ENCODE measurements around the gene CRTC3. TPM values are rescaled to one million over a fixed set of nuclear protein-coding genes. Genes with fewer than 3 reads are reported as not detected.

The CRTC3 gene
- total RNA-seq, 2 experiments from 2014 or later = 27.1 to 28.7 TPM

- Mint-ChIP-seq H3K36me3 (ENCODE audit: low read depth) (peaks cover 11% of the 10 kb centered on the region), H3K27ac (no peak overlapping the region), H3K4me1 (ENCODE audit: low read depth) (peaks cover 37% of the 10 kb centered on the region), H3K4me3 (no peak overlapping the region), H3K27me3 (no peaks in the 10 kb centered on the region), H3K9me3 (no peaks in the 10 kb centered on the region)
- CTCF ChIA-PET = no interaction called here
- DNase-seq (no peak), ATAC-seq (no peak)
- no peak for TF ChIP-seq CTCF (IDR thresholded peaks at IDR 0.05)
- POLR2A ChIA-PET = no interaction called here
- intact Hi-C loops (cut with micrococcal nuclease) = no loop called here
Observed at GRCh38 chr15:90553248-90553745, 23.6 kb downstream of the CRTC3 start.

GRCh38 chr15:90557186-90558084 is 27.7 kb downstream of the CRTC3 start:
- no peak for TF ChIP-seq CTCF (IDR thresholded peaks at IDR 0.05)
- H3K4me3 Mint-ChIP-seq = peak overlapping the region; percentile 16
- H3K27me3 Mint-ChIP-seq = no peaks in the 10 kb centered on the region
- peak; percentile 56 for DNase-seq
- peaks cover 4% of the 10 kb centered on the region for H3K9me3 Mint-ChIP-seq
- ChIA-PET POLR2A (interaction anchor here (0.9 to 1.5 kb wide), 4 partner anchors 9 to 27 kb away, joined by 3 to 5 read pairs (median 4); no protein-coding TSS in a partner anchor), CTCF (interaction anchor here (0.8 to 1.2 kb wide), 3 partner anchors 11 to 399 kb away, joined by 3 read pairs; no protein-coding TSS in a partner anchor)
- H3K36me3 Mint-ChIP-seq (ENCODE audit: low read depth) = peaks cover 22% of the 10 kb centered on the region
- intact Hi-C loops (cut with micrococcal nuclease) = no loop called here
- H3K27ac Mint-ChIP-seq = peak overlapping the region; percentile 67
- peak; percentile 71 for ATAC-seq
- H3K4me1 Mint-ChIP-seq (ENCODE audit: low read depth) = peaks cover 59% of the 10 kb centered on the region

GRCh38 chr15:90558171-90558573 is 28.4 kb downstream of the CRTC3 start:
- H3K9me3 Mint-ChIP-seq = peaks cover 4% of the 10 kb centered on the region
- DNase-seq = no peak
- POLR2A ChIA-PET = interaction anchor here (0.9 to 1.5 kb wide), 2 partner anchors 12 to 19 kb away, joined by 3 to 4 read pairs; no protein-coding TSS in a partner anchor
- CTCF ChIA-PET = interaction anchor here (1.0 to 1.2 kb wide), 2 partner anchors 12 kb away, joined by 3 read pairs; no protein-coding TSS in a partner anchor
- TF ChIP-seq CTCF (IDR thresholded peaks at IDR 0.05) = no peak
- no peak overlapping the region for H3K4me3 Mint-ChIP-seq
- peak overlapping the region; percentile 67 for H3K27ac Mint-ChIP-seq
- intact Hi-C loops (cut with micrococcal nuclease) = no loop called here
- no peak for ATAC-seq
- H3K4me1 Mint-ChIP-seq (ENCODE audit: low read depth) = peaks cover 65% of the 10 kb centered on the region
- peaks cover 25% of the 10 kb centered on the region for H3K36me3 Mint-ChIP-seq (ENCODE audit: low read depth)
- no peaks in the 10 kb centered on the region for H3K27me3 Mint-ChIP-seq

- POLR2A ChIA-PET = no interaction called here
- no peak for ATAC-seq
- H3K9me3 Mint-ChIP-seq = peaks cover 4% of the 10 kb centered on the region
- no peak for DNase-seq
- H3K27me3 Mint-ChIP-seq = no peaks in the 10 kb centered on the region
- no peak overlapping the region for H3K4me3 Mint-ChIP-seq
- peaks cover 73% of the 10 kb centered on the region for H3K4me1 Mint-ChIP-seq (ENCODE audit: low read depth)
- H3K27ac Mint-ChIP-seq = no peak overlapping the region
- CTCF ChIA-PET = no interaction called here
- H3K36me3 Mint-ChIP-seq (ENCODE audit: low read depth) = peaks cover 25% of the 10 kb centered on the region
- no peak for TF ChIP-seq CTCF (IDR thresholded peaks at IDR 0.05)
- intact Hi-C loops (cut with micrococcal nuclease) = no loop called here
Observed at GRCh38 chr15:90559119-90559518, 29.4 kb downstream of the CRTC3 start.

Data from activated CD8-positive, alpha-beta T cell treated with anti-CD3 and anti-CD28 coated beads for 36 hours (primary cell).